OCI-LY1 (cell line): ENCODE results near the gene C18orf32.

ENCODE experiments used
- H2AFZ ChIP-seq: fragments of 200-600 bp; sonication (generic), shearing (Covaris generic); 2 replicates; pipeline ENCODE4 v1.6.0; 2014; ENCODE audit warnings: antibody characterized with exemption, mild to moderate bottlenecking, low read length
- H3F3A ChIP-seq: fragments of 200-600 bp; sonication (generic), shearing (Covaris generic); 2 replicates; pipeline ENCODE4 v1.6.0; 2014; ENCODE audit warnings: mild to moderate bottlenecking, antibody characterized with exemption, low read length, moderate library complexity; ENCODE audit not compliant: insufficient read depth
- H3K27ac ChIP-seq: fragments of 200-600 bp; sonication (generic); 2 replicates; pipeline ENCODE4 v1.5.1; 2014; ENCODE audit warnings: low read length, mixed run types, mild to moderate bottlenecking, low read depth; ENCODE audit not compliant: poor library complexity, severe bottlenecking
- H3K27me3 ChIP-seq: fragments of 200-600 bp; sonication (generic); 2 replicates; pipeline ENCODE4 v1.6.0; 2014; ENCODE audit warnings: antibody characterized with exemption, mild to moderate bottlenecking, low read length, moderate library complexity; ENCODE audit not compliant: insufficient read depth
- H3K36me3 ChIP-seq: fragments of 200-600 bp; sonication (generic); 2 replicates; pipeline ENCODE4 v1.6.1; 2014; ENCODE audit warnings: mild to moderate bottlenecking, antibody characterized with exemption, low read length, moderate library complexity, mixed read lengths; ENCODE audit not compliant: insufficient read depth
- H3K4me1 ChIP-seq: fragments of 200-600 bp; sonication (generic); 2 replicates; pipeline ENCODE4 v1.5.1; 2014; ENCODE audit warnings: mild to moderate bottlenecking, low read length, moderate library complexity; ENCODE audit not compliant: insufficient read depth, severe bottlenecking
- H3K4me2 ChIP-seq: fragments of 200-600 bp; sonication (generic), shearing (Covaris generic); 2 replicates; pipeline ENCODE4 v1.6.1; 2014; ENCODE audit warnings: low read length
- H3K4me3 ChIP-seq: fragments of 200-600 bp; sonication (generic); 2 replicates; pipeline ENCODE4 v1.5.1; 2014; ENCODE audit warnings: low read length, low read depth, mild to moderate bottlenecking, mixed read lengths; ENCODE audit not compliant: poor library complexity, severe bottlenecking
- H3K79me2 ChIP-seq: fragments of 200-600 bp; shearing (Covaris generic); 2 replicates; pipeline ENCODE4 v1.6.1; 2016; ENCODE audit warnings: mixed run types, low read length, mixed read lengths; ENCODE audit not compliant: insufficient read depth
- H3K9ac ChIP-seq: fragments of 200-600 bp; sonication (generic), shearing (Covaris generic); 2 replicates; pipeline ENCODE4 v1.6.1; 2014; ENCODE audit warnings: mild to moderate bottlenecking, low read length, mixed read lengths
- H3K9me2 ChIP-seq: fragments of 200-600 bp; sonication (generic), shearing (Covaris generic); 2 replicates; pipeline ENCODE4 v1.6.1; 2014; ENCODE audit warnings: low read depth, mild to moderate bottlenecking, low read length, mixed read lengths
- H3K9me3 ChIP-seq: fragments of 200-600 bp; shearing (Covaris generic); 2 replicates; pipeline ENCODE4 v1.6.1; 2014; ENCODE audit warnings: low read length, mixed read lengths
- H4K20me1 ChIP-seq: fragments of 200-600 bp; sonication (generic), shearing (Covaris generic); 2 replicates; pipeline ENCODE4 v1.6.0; 2016; ENCODE audit warnings: mild to moderate bottlenecking, low read length; ENCODE audit not compliant: insufficient read depth
- EZH2 ChIP-seq: fragments of 200-600 bp; sonication (generic), shearing (Covaris generic); IDR thresholded peaks from 2 replicates; pipeline ENCODE4 v1.8.0; 2017; ENCODE audit warnings: borderline replicate concordance, mixed run types, mild to moderate bottlenecking, antibody characterized with exemption, low read length, moderate library complexity, mixed read lengths
- TF ChIP-seq, protein P1 (sequence below): fragments of 200-600 bp; sonication (generic), shearing (Covaris generic); IDR thresholded peaks from 2 replicates; pipeline ENCODE4 v1.5.1; 2017; ENCODE audit warnings: mild to moderate bottlenecking, antibody characterized with exemption, low read length, moderate library complexity, mixed read lengths

Gene C18orf32

DNA sequence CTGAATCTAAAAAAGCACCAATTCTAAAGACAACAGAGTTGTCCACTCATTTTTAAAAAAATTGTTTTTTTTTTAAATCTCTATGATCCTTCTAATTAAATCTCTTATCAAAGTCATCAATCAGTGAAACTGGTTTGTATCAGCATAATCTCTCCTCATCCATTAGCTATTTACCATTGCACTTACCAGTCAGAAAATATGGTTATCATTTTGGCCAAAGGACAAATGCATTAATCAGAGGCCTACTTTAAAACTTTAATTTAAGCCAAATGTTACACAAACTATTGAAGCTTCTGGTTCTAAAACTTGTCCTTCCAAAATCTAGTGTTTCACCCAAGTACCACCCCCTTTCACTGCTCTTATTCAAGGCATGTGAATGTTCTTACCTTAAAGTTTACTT lies 3.8 kb downstream of the C18orf32 start:
- no peak overlapping the region for H2AFZ ChIP-seq
- no peaks in the 10 kb centered on the region for H3K9me2 ChIP-seq
- no peak overlapping the region for H3K27ac ChIP-seq
- peaks cover 20% of the 10 kb centered on the region for H3K79me2 ChIP-seq
- H4K20me1 ChIP-seq, result no peaks in the 10 kb centered on the region
- no peaks in the 10 kb centered on the region for H3K27me3 ChIP-seq
- H3K9me3 ChIP-seq, result no peaks in the 10 kb centered on the region
- peaks cover 8% of the 10 kb centered on the region for H3F3A ChIP-seq
- H3K9ac ChIP-seq, result no peak overlapping the region
- no peak overlapping the region for H3K4me3 ChIP-seq
- peaks cover 50% of the 10 kb centered on the region for H3K36me3 ChIP-seq
- TF ChIP-seq, protein P1, sequence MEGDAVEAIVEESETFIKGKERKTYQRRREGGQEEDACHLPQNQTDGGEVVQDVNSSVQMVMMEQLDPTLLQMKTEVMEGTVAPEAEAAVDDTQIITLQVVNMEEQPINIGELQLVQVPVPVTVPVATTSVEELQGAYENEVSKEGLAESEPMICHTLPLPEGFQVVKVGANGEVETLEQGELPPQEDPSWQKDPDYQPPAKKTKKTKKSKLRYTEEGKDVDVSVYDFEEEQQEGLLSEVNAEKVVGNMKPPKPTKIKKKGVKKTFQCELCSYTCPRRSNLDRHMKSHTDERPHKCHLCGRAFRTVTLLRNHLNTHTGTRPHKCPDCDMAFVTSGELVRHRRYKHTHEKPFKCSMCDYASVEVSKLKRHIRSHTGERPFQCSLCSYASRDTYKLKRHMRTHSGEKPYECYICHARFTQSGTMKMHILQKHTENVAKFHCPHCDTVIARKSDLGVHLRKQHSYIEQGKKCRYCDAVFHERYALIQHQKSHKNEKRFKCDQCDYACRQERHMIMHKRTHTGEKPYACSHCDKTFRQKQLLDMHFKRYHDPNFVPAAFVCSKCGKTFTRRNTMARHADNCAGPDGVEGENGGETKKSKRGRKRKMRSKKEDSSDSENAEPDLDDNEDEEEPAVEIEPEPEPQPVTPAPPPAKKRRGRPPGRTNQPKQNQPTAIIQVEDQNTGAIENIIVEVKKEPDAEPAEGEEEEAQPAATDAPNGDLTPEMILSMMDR, result no peak
- TF ChIP-seq EZH2, result no peak
- peaks cover 21% of the 10 kb centered on the region for H3K4me1 ChIP-seq
- H3K4me2 ChIP-seq, result no peak overlapping the region

DNA sequence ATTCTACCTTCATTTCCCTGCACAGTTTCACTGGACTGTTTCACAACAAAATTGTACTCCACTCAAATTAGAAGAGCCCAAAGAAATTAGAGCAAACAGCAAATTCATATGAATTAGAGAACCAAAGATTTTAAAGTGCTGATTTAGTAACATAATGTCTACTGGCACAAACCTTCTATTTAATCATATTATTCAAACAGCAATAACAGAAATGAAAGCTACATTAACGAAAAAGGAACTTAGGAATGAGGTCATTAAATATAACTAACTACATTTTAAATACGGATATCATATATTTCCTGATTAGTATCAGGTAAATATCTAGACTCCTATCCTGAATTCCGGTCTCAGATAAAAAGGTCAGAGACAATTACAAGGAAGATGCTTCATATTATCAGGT lies 5.1 kb downstream of the C18orf32 start:
- no peak for TF ChIP-seq EZH2
- TF ChIP-seq, protein P1, result no peak
- no peak overlapping the region for H3K9ac ChIP-seq
- peaks cover 20% of the 10 kb centered on the region for H3K79me2 ChIP-seq
- H3K9me2 ChIP-seq, result no peaks in the 10 kb centered on the region
- H3K9me3 ChIP-seq, result no peaks in the 10 kb centered on the region
- no peak overlapping the region for H3K27ac ChIP-seq
- no peaks in the 10 kb centered on the region for H3K27me3 ChIP-seq
- no peak overlapping the region for H2AFZ ChIP-seq
- no peaks in the 10 kb centered on the region for H3F3A ChIP-seq
- peaks cover 42% of the 10 kb centered on the region for H3K36me3 ChIP-seq
- no peak overlapping the region for H3K4me3 ChIP-seq
- no peak overlapping the region for H3K4me2 ChIP-seq
- H4K20me1 ChIP-seq, result no peaks in the 10 kb centered on the region
- H3K4me1 ChIP-seq, result peaks cover 11% of the 10 kb centered on the region

DNA sequence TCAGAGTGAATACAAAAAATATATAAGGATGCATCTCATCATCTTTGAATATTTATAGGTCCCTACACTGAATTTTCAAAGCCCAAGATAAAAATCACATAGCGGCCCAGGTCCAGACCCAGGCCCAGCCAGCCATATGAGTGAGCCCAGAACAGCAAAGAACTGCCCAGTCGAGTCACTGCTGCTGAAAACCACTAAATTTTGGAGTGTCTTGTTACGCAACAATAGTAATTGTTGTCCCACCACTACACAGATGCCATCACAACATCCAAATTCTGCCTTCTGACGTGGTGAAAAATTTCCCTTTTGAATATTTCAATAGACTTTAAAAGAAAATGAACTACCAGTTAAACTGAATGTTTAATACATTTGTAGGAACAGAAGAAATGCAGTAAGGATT lies 5.7 kb downstream of the C18orf32 start:
- H3K9ac ChIP-seq, result no peak overlapping the region

More for the DNA sequence above, 5.7 kb downstream of the C18orf32 start:
- H2AFZ ChIP-seq, result no peak overlapping the region
- H3K27me3 ChIP-seq, result no peaks in the 10 kb centered on the region
- no peaks in the 10 kb centered on the region for H3K9me2 ChIP-seq
- peaks cover 9% of the 10 kb centered on the region for H3K4me1 ChIP-seq
- H3K4me2 ChIP-seq, result no peak overlapping the region
- H3K4me3 ChIP-seq, result no peak overlapping the region
- TF ChIP-seq, protein P1, result no peak
- TF ChIP-seq EZH2, result no peak
- H4K20me1 ChIP-seq, result no peaks in the 10 kb centered on the region
- no peaks in the 10 kb centered on the region for H3K9me3 ChIP-seq
- no peaks in the 10 kb centered on the region for H3F3A ChIP-seq
- H3K27ac ChIP-seq, result no peak overlapping the region
- H3K79me2 ChIP-seq, result peaks cover 17% of the 10 kb centered on the region
- peaks cover 42% of the 10 kb centered on the region for H3K36me3 ChIP-seq
